Tibial nerve (tissue), 4 donors: Measurements from ENCODE around the gene MYO9B.

Experiments used
- CTCF ChIP-seq, 5 experiments: fragments of 200-600 bp in 3 of 5; fragments of 450-650 bp in 2 of 5; sonication (generic) in 3 of 5; IDR thresholded peaks; one replicate each; pipeline ENCODE4 v1.5.1; 2016 to 2019; ENCODE audit warnings: antibody characterized with exemption in 5 of 5, mild to moderate bottlenecking in 3 of 5, moderate library complexity in 2 of 5
- EP300 ChIP-seq, 2 donors: sonication (generic); formaldehyde crosslinking; IDR thresholded peaks; one replicate each; pipeline ENCODE4 v1.6.1; 2017; ENCODE audit warnings: antibody characterized with exemption in 2 of 2, mild to moderate bottlenecking in 1 of 2

- TF ChIP-seq CTCF (IDR thresholded peaks at IDR 0.05) (no peak), EP300 (IDR thresholded peaks at IDR 0.05) (no peak)
Observed at GRCh38 chr19:17138937-17139598, 63.5 kb downstream of the MYO9B start.
